Mesothelial cell of epicardium (in vitro differentiated cells): Measurements from ENCODE around the gene PPM1D. TPM values are rescaled to one million over a fixed set of nuclear protein-coding genes. Genes with fewer than 3 reads are reported as not detected.

Experiments used
- DNase-seq, 2 experiments: peaks; one replicate each; pipeline ENCODE4 v3.0.0; 2021; ENCODE audit warnings: low spot score in 2 of 2; ENCODE audit not compliant: unreplicated experiment in 2 of 2
- H3K27ac Mint-ChIP-seq: 2 replicates; pipeline ENCODE4 v1.8.0; 2021; ENCODE audit warnings: mixed read lengths
- H3K27me3 Mint-ChIP-seq: 2 replicates; pipeline ENCODE4 v1.8.0; 2021; ENCODE audit warnings: low read depth, mixed read lengths
- H3K36me3 Mint-ChIP-seq: 2 replicates; pipeline ENCODE4 v1.8.0; 2021; ENCODE audit warnings: mixed read lengths
- H3K4me1 Mint-ChIP-seq: 2 replicates; pipeline ENCODE4 v1.8.0; 2021; ENCODE audit warnings: mixed read lengths
- H3K4me3 Mint-ChIP-seq: 2 replicates; pipeline ENCODE4 v1.8.0; 2021; ENCODE audit warnings: mild to moderate bottlenecking, moderate library complexity, mixed read lengths
- H3K9me3 Mint-ChIP-seq: 2 replicates; pipeline ENCODE4 v1.8.0; 2021; ENCODE audit warnings: mixed read lengths
- CTCF ChIP-seq: fragments of 200-600 bp; sonication (generic); IDR thresholded peaks from one replicate; pipeline ENCODE4 v1.5.0; 2021; ENCODE audit warnings: antibody characterized with exemption; ENCODE audit not compliant: unreplicated experiment
- total RNA-seq: library from RNA; stranded (reverse); gene quantifications from 3 replicates; pipeline ENCODE4 v1.2.1, GENCODE V29; 2021

Gene PPM1D
- total RNA-seq, 1 donor from 2014 or later, result 26.7 TPM

DNA sequence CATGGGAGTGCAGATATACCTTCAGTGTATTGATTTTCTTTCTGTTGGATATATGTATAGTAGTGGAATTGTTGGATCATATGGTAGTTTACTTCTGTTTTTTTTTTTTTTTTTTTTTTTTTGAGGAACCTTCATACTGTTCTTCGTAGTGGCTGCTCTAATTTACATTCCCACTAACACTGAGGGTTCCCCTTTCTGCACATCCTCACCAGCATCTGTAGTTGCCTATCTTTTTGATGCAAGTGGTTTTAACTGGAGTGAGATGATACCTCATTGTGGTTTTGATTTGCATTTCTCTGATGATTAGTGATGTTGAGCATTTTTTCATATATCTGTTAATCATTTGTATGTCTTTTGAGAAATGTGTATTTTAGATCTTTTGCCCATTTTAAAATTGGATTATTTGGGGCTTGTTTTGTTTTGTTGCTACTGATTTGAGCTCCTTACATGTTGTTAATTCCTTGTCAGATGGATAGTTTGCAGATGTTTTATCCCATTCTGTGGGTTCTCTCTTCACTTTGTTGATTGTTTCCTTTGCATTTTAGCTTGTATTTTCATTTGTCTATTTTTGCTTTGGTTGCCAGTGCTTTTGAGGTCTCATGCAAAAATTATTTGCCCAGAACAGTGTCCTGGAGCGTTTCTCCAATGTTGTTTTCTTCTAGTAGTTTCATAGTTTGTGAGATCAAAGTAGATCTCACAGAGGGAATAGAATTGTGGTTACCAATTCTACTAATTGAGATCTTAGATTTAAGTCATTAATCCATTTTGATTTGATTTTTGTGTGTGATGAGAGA, 52.7 kb downstream of the PPM1D start:
- peaks cover 54% of the 10 kb centered on the region for H3K36me3 Mint-ChIP-seq
- H3K27ac Mint-ChIP-seq, result no peak overlapping the region
- H3K4me1 Mint-ChIP-seq, result no peaks in the 10 kb centered on the region
- H3K4me3 Mint-ChIP-seq, result no peak overlapping the region
- peaks cover 7% of the 10 kb centered on the region for H3K9me3 Mint-ChIP-seq
- TF ChIP-seq CTCF, result no peak
- H3K27me3 Mint-ChIP-seq, result no peaks in the 10 kb centered on the region
- DNase-seq, result no peak

DNA sequence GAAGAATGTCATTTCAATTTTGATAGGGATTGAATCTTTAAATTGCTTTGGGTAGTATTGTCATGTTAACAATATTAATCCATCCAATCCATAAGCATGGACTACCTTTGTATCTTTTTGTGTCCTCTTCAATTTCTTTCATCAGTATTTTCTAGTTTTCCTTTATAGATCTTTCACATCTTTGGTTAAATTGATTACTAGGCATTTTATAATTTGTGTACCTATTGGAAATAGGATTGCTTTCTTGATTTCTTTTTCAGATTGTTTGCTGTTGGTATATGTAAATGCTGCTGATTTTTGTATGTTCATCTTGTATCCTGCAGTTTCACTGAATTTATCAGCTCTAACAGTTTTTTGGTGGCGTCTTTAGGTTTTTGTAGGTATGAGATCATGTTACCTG, 53.6 kb downstream of the PPM1D start:
- Mint-ChIP-seq H3K36me3 (peaks cover 52% of the 10 kb centered on the region), H3K4me3 (no peak overlapping the region), H3K27me3 (no peaks in the 10 kb centered on the region), H3K9me3 (peaks cover 7% of the 10 kb centered on the region), H3K27ac (no peak overlapping the region), H3K4me1 (no peaks in the 10 kb centered on the region)
- no peak for DNase-seq
- no peak for TF ChIP-seq CTCF

GRCh38 chr17:60656499-60656898, 56.5 kb downstream of the PPM1D start:
- peaks cover 41% of the 10 kb centered on the region for H3K36me3 Mint-ChIP-seq
- no peak for TF ChIP-seq CTCF
- H3K27ac Mint-ChIP-seq, result no peak overlapping the region
- no peak overlapping the region for H3K4me3 Mint-ChIP-seq
- H3K9me3 Mint-ChIP-seq, result no peaks in the 10 kb centered on the region
- no peaks in the 10 kb centered on the region for H3K4me1 Mint-ChIP-seq
- DNase-seq, result no peak
- no peaks in the 10 kb centered on the region for H3K27me3 Mint-ChIP-seq

DNA sequence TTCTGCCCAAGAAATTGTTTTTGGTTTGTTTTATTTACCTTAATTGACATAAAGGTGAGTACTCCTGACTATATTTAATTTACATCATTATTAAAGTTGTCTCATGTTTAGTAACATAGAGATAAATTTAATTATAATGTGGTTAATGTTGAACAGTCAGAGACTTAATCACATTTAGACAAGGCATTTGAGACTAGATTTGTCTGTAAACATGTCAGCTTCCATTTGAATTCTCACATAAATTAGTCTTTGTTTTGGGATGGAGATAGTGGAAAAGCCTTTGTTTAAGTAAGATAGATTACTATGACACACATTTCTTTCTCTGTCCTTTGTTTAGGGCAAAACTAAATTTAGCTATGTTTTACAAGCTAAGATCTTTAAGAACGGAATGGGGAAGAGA, 59.2 kb downstream of the PPM1D start:
- Mint-ChIP-seq H3K4me3 (no peak overlapping the region), H3K9me3 (no peaks in the 10 kb centered on the region), H3K27me3 (no peaks in the 10 kb centered on the region), H3K36me3 (peaks cover 31% of the 10 kb centered on the region), H3K4me1 (no peaks in the 10 kb centered on the region), H3K27ac (no peak overlapping the region)
- no peak for DNase-seq
- no peak for TF ChIP-seq CTCF

GRCh38 chr17:60661489-60661888, 61.5 kb downstream of the PPM1D start:
- Mint-ChIP-seq H3K27me3 (no peaks in the 10 kb centered on the region), H3K36me3 (peaks cover 38% of the 10 kb centered on the region), H3K27ac (no peak overlapping the region), H3K9me3 (no peaks in the 10 kb centered on the region), H3K4me3 (no peak overlapping the region), H3K4me1 (no peaks in the 10 kb centered on the region)
- DNase-seq, result no peak
- TF ChIP-seq CTCF, result no peak
